Measurements from ENCODE around the gene EPHB2.

Gene EPHB2

GRCh38 chr1:22827666-22828483 lies 117.2 kb downstream of the EPHB2 start:
- TF ChIP-seq, protein P1, sequence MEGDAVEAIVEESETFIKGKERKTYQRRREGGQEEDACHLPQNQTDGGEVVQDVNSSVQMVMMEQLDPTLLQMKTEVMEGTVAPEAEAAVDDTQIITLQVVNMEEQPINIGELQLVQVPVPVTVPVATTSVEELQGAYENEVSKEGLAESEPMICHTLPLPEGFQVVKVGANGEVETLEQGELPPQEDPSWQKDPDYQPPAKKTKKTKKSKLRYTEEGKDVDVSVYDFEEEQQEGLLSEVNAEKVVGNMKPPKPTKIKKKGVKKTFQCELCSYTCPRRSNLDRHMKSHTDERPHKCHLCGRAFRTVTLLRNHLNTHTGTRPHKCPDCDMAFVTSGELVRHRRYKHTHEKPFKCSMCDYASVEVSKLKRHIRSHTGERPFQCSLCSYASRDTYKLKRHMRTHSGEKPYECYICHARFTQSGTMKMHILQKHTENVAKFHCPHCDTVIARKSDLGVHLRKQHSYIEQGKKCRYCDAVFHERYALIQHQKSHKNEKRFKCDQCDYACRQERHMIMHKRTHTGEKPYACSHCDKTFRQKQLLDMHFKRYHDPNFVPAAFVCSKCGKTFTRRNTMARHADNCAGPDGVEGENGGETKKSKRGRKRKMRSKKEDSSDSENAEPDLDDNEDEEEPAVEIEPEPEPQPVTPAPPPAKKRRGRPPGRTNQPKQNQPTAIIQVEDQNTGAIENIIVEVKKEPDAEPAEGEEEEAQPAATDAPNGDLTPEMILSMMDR (IDR thresholded peaks at IDR 0.05; ENCODE audit: low read depth, low read length), result no peak
- no peak for DNase-seq (ENCODE audit: extremely low read depth, low read depth)

- DNase-seq (ENCODE audit: extremely low read depth, low read depth), result no peak
- TF ChIP-seq, protein P1 (IDR thresholded peaks at IDR 0.05; ENCODE audit: low read depth, low read length), result no peak
Measured at GRCh38 chr1:22828484-22829308, 118.1 kb downstream of the EPHB2 start.

DNA sequence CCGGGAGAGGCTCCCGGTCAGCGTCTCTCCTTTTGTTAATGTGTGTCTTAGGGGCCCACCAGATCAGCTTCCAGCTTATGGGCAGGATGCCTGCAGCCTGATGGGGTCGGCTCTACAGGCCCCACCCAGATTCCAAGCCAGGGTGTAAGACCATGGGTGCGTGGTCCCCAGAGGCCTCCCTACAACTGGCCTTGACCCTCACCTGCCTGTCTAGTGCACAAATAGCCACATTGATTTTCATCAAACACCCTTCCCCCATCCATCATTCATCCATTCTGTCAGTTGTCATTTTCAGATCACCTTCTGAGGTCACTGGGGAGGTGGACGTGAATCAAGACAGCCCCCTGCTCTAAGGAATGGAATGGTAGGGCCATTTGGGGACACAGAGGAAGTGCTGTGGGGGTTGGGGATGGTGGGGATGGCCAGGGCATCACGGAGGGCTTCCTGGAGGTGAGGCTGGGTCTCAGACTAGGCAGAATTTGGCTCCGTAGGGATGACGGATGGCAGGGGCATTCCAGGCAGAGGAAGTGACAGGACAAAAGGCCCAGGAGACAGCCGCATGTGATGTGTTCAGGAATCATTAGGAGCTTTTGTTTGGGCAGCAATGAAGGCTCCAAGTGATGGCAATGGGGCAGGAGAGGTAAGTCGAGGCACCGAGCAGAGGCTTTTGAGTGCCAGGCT lies 118.8 kb downstream of the EPHB2 start:
- no peak for DNase-seq (ENCODE audit: extremely low read depth, low read depth)
- TF ChIP-seq, protein P1 (IDR thresholded peaks at IDR 0.05; ENCODE audit: low read depth, low read length), result no peak

DNA sequence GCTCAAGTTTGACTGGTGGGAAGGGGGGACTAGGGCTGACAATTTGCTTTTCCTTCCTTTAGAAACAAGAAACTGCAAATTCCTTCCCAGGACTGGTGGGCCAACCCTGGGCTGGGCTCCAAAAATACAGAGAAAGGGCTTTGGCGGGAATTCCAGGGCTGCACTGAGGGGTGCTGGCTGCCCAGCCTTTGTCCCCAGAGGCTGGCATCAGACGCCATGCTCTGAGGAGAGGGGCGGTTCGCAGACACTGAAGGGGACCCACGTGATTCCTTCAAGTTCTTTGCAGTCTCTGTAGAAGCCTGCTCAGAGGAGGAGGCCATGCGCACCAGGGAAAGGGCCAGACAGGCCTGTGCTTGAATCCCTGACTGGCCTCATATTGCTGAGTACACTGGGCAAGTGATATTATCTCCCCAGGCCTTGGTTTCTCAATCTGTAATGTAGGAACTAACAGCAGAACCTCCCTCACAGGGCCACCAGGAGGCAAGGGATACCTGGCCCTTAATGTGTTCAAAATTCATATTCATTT lies 119.5 kb downstream of the EPHB2 start:
- no peak for DNase-seq (ENCODE audit: extremely low read depth, low read depth)
- TF ChIP-seq, protein P1 (IDR thresholded peaks at IDR 0.05; ENCODE audit: low read depth, low read length), result no peak

GRCh38 chr1:22830757-22831340 lies 120.2 kb downstream of the EPHB2 start:
- TF ChIP-seq, protein P1 (IDR thresholded peaks at IDR 0.05; ENCODE audit: low read depth, low read length), result no peak
- no peak for DNase-seq (ENCODE audit: extremely low read depth, low read depth)

DNA sequence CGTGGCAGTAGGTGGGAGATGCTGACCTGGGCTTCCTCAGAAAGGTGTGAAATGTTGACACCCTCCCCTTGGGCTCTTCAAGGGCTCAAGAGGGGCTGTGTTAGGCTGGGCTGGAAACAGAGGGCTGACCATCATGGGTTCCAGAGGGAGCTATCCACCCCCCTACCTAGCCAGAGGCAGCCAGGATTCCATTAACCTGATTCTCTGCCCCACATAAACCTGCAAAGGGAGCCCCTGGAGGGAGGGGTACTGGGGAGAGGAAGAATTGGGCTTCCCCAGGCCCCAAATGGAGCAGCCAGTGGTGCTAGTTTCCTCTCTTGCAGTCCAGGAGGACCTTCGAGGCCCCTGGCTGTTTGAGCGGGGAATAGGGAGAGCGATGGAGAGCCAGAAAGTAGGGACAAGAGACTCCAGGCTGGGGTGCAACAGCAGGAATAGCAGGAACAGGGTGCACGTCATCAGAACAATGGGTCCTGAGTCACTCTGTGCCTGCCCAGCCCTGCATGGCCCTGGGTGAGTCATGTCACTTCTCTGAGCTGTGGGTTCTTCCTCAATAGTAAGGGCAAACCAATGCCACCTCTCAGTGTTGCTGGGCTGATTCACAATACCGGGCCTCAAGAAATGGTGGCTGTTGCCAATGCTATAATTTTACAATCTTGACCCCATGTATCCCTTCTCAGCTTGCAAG lies 121.2 kb downstream of the EPHB2 start:
- TF ChIP-seq, protein P1 (IDR thresholded peaks at IDR 0.05; ENCODE audit: low read depth, low read length), result no peak
- DNase-seq (ENCODE audit: extremely low read depth, low read depth), result peak; percentile 22
